CD4-positive, alpha-beta T cell treated with Interleukin-17A for 4 hours (primary cell): ENCODE results near the gene SECTM1.
A peak's percentile ranks its signal among the peaks of the same experiment; 100 is the strongest.

Source experiments
- DNase-seq: peaks from one replicate; pipeline ENCODE4 v3.0.0-alpha.2; 2020; ENCODE audit warnings: mixed read lengths

SECTM1 gene

DNA sequence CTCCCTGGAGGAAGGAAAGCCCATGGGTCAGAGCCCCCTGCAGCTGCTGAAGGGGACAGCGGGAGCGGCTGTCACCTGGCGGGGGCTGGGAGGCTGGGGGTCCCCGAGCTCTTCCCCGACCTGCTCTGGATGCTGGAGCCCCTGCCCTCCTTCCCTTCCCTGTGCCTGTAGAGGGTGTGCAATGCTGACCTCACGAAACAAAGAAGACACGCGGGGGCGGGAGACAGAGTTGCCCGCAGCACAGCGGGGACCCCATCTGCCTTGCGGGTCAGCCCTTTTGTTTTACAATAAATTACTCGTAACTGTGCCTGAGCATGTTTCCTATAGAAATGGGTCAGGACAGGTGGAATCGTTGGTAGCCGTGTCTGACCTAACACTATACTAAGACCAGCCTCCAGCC, 6.3 kb downstream of the SECTM1 start:
- no peak for DNase-seq

DNA sequence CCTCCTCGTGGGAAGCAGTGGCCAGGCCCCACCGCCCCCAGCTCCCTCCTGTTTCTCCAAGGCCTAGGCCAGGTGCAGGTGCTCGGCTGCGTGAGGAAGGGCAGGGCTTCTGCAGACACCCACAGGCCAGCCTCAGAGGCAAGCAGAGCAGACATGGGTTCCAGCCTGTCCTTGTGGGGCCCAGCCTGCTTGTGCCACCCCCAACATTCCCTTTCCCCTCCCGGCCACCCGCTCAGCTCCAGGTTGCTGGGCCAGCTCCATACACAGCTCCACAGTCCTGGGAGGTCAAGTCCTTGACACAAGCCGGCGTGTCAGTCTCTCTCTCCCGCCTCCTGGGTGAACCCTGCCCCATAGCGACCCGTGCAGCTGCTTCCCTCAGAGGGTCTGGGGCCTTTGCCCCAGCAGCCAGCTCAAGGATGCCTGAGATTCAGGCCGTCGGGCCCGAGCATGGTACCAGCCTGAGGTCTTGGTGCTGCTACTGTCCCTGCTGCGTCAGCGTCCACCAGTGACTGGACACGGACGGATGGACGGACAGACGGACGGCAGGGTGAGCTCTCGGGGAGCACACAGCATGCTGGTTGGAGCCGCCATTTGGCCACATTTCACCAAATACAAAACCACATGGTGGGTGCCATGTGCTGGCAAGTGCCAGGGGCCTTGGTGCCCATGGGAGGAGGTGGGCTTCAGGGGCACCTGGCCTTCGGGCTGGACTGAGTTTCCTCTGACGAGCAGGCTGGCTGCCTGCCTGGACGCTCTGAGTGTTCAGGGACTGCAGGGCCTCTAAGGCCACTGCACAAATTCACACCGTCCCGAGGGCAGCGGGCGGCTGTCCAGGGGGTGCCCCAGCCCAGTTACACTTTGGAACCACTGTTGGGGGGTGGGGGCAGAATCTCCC, 8.0 kb downstream of the SECTM1 start:
- no peak for DNase-seq

DNA sequence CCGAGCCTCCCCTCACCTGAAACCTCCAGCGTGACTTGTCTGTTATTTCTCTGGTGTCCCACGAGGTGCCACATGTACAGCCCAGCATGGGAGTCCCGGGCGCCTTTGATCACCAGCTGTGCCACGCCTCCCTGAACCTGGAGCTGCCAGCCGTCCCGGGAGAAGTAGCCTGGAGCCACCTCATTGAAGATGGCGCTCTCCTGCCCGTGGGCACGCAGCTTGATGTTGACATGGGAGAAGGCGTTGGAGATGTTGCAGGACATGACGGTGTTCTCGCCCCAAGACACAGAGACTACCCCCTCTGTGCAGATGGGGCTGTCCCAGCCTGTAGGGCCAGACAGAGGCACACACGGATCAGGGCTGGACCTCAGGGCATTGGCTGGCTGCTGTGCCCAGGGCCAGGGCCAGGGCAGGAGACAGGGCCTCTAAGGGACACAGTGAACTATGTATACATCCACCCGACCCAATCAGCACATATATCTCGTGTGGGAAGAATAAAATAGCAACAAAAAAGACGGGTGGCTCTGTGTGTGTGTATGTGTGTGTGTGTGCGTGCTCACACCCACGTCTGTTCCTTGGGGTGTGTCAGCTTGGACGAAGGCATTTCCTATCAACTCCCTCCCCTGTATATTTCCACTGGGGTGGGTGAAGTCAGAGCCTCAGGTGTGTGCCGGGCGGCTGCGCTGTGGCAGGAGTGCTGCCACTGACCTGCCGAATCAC, 8.8 kb downstream of the SECTM1 start:
- no peak for DNase-seq

DNA sequence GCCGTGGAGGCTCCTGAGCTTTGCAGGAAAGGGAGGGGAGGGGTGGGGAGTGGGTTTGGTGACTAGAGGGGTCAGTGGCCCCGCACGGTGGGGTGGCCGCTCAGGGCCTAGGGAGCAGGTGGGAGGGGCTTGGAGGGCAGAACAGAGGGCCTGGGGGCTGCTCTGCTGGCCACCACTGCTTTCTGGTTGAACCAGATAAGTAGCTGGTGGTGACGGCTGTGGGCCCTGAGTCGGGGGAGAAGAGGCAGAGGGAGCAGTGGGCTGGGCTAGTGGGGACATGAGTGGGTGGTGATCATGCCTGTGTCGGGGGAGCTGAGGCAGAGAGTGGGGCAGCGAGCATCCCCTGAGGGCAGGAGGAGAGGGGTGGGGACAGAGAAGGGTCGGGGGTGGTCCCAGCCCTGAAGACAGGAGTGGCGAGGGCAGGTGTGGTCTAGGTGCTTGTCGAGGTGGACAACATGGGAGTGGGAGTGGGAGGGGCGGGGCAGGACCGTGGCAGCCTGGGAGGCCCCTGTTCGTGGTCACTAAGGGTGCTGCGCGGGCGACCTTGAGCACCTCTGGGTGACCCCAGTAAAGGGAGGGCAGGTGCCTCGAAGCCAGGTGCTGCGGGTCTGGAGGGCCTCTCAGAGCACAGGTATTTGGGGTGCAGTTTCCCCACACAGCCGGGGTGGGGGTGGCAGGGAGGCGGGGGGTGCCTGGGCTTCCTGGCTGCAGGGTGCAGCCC, 9.9 kb downstream of the SECTM1 start:
- no peak for DNase-seq

DNA sequence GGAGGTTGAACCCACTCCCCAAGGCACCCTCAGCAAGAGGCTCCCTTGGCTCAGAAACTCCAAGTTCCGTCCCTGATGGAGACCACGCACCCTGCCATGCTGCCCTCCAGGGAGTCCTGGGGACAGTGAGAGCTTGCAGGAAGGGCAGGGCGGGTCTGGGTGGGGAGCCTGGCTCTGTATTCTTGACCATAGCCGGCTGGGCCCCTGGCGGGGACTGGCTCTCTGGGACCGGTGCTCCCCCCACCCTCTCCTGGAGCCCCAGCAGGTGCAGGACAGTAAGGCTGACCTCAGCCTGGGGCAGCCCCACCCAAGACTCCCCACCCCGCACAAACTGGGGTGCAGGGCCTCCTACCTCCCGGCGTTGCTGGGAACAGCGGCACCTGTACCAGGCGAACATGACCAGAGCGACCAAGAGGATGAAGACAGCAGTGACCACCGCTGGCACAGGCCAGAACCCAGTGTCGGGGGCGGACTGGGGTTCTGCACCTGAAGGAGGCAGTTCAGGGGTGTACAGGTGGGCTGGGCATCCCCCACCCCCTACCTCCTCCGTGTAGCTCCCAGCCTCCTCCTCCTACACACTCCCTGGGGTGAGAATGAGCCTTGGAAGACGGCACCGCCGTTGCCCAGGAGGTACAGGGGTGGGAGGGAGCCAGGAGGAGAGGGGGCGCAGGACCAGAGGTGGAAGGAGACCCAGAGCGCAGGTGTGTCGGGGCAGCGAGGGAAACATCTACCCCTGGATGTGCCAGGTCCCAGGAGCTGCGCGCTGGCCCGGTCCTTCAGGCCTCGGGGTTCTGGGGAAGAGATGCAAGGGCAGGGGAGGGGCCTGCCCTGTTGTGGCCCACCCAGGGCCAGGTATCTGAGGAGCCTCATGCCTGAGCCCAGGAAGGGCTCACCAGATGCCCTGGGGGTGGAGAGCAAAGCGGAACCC, 10.8 kb downstream of the SECTM1 start:
- no peak for DNase-seq

DNA sequence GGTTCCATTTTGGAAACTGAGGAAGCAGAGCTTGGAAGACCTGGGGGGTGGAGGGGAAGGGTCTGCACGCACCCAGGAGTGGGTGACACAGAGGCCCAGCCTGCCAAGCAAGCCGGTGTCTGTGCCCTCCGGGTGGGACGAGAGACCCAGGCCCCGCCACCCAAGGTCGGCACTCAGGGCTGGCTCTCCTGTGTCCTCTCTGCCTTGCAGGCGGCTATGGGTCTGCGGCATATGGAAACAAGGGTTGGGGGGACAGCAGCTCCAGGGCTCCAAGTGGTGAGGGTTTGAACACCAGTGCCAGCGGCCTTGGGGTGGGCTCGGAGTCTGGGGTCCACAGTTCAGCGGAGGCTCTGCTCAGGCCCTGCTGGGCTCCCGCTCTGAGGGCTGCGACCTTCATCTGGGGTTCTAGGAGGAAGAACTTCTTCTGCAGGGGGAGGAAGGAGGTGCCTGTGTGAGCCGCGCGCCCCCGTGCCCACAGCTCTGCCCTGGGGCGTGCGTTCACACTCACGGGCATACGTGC, 11.6 kb downstream of the SECTM1 start:
- no peak for DNase-seq

DNA sequence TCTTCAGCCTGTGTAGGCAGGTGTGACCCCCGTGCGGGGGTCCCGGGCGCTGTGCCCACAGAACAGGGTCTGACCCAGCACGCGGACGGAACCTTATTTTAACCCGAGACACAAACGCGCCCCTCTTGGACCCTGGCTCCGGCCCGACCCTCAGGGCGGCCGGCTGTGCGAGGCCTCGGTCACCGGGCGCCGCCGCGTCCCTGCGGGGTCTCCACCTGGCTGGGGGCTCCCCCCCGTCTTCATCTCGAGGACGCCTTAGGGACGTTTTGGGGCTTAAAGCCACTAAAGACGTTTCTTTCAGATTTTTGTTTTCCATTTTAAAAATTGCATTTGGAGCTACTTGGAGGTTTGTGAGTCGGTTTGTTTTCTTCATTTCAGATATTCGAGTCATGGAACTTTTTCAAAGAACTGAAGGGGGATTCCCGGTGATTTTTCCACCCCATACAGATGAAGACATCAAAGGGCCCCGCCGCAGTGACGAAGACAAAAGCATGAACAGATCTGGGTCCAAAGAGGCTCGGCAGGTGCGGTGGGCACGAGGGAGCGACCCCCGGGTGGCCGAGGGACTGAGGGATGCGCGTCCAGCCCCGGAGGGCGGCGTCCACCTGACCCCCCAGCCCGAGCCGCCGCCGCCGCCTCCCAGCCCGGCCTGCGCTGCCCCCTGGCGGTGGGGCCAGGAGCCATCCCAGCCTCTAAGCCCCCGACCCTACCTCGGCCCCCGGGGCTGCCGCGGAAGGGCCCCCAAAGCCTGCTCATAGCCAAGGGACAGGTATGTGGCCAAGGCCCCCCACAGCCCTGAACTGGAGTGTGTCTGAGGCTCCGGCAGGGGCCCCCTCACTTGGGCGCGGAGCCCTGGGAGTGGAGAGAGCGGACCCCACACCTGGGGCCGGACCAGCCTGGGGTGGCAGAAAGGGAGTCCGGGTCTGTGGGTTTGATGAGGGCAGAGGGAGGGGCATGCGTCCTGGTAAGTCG, 12.3 kb downstream of the SECTM1 start:
- peak; percentile 74 for DNase-seq

DNA sequence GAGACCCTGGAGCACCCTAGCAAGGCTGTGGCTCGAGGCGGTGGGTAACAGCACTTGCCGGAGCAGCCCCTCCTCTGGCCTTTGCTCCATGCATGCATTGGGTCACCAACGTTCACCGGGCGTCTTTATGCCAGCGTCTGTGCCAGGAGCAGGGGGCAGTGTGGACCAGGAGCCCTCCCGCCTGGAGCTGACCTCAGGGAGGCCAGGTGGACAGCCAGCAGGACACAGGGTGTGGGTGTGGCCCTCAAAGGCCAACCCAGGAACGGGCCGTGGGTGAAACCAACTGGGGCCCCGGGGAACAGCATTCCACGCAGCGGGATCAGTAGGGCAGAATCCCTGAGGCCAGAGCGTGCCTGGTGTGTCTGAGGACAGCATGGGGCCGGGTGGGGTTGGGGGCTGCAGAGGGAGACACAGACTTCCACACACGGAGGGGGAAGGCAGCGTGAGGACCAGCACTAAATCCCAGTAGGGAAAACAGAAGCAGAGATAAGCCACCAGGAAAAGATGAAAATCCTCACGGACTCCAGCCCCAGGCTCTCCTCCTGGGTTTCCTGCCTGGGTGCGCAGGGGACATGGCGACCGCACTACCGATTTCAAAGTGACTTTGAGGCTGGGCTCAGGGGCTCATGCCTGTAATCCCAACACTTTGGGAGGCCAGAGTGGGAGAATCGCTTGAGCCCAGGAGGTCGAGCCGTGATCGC, 13.3 kb downstream of the SECTM1 start:
- DNase-seq, result no peak

DNA sequence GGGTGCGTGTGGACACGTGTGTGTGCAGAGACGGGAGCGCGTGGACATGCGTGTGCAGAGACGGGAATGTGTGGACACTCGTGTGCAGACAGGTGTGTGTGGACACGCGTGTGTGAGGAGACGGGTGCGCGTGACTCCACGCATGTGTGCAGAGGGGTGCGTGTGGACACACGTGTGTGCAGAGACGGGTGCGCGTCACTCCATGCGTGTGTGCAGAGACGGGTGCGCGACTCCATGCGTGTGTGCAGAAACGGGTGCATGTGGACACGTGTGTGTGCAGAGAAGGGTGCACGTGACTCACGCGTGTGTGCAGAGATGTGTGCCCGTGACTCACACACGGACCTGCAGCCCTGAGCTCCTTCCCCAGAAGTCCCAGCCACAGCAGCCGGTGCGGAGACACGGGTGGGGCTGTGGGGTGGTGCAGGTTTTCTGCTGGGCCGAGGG, 13.9 kb downstream of the SECTM1 start:
- no peak for DNase-seq

DNA sequence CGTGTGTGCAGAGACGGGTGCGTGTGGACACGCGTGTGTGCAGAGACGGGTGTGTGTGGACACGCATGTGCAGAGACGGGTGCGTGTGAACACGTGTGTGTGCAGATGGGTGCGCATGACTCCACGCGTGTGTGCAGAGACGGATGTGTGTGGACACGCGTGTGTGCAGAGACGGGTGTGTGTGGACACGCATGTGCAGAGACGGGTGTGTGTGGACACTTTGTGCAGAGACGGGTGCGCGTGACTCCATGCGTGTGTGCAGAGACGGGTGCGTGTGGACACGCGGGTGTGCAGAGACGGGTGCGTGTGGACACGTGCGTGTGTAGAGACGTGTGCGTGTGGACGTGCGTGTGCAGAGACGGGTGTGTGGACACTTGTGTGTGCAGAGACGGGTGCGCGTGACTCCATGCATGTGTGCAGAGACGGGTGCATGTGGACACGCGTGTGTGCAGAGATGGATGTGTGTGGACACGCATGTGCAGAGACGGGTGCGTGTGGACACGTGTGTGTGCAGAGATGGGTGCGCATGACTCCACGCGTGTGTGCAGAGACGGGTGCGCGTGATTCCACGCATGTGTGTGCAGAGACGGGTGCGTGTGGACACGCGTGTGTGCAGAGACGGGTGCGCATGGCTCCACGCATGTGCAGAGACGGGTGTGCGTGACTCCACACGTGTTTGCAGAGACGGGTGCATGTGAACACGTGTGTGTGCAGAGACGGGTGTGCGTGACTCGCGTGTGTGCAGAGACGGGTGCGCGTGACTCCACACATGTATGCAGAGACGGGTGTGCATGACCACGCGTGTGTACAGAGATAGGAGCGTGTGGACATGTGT, 14.6 kb downstream of the SECTM1 start:
- DNase-seq, result no peak

DNA sequence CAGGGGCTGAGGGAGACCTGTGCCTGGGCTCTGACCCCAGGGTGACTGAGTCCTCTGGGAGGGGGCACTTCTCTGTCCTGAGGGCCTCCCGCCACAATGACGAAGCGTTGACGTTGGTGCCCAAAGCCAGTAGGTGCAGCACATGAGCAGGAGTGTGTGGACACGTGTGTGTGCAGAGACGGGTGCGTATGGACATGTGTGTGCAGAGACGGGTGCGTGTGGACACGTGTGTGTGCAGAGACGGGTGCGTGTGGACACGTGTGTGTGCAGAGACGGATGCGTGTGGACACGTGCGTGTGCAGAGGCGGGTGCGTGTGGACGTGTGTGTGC, 15.4 kb downstream of the SECTM1 start:
- no peak for DNase-seq

DNA sequence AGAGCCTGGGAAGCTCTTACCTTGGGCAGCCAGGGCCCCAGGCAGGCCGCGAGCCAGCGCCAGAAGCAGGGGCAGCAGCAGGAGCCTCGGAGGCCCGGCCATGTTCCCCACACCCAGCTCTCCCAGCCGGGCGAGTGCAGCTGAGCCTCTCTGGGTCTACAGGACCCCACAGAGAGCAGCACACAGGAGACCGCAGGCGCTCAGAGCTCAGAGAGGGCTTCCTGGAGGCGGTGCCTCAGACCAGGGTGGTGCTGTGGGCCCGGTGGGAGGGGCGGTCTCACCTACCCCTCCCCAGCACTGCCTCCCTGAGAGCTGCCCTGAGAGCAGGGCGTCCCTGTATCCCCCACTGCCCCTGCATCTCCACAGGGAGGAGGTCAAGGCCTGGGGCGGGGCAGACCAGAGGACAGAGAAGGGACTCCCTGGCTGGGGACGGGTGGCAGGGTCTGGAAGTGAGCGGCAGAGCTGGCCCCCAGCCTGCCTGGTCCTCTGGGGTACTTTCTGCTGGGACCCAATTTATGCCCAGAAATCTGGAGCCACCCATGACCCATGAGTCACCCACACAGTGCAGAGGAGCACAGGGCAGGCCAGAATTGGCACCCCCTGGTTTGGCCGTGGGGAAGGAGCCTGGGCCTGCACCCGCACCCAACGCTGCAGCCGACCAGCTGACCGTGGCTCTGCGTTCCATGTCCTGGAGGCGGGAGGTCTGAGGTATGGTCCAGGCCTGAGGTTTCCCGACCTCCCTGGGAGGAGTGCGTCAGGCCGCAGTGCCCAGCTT, 16.0 kb downstream of the SECTM1 start, which contains the start of gene CD7:
Gene CD7 (minus strand): TSS at position 215 of the 775 bp plus-strand sequence. CDS start 113 bp downstream, at position 102.
- DNase-seq, result peak; percentile 84

DNA sequence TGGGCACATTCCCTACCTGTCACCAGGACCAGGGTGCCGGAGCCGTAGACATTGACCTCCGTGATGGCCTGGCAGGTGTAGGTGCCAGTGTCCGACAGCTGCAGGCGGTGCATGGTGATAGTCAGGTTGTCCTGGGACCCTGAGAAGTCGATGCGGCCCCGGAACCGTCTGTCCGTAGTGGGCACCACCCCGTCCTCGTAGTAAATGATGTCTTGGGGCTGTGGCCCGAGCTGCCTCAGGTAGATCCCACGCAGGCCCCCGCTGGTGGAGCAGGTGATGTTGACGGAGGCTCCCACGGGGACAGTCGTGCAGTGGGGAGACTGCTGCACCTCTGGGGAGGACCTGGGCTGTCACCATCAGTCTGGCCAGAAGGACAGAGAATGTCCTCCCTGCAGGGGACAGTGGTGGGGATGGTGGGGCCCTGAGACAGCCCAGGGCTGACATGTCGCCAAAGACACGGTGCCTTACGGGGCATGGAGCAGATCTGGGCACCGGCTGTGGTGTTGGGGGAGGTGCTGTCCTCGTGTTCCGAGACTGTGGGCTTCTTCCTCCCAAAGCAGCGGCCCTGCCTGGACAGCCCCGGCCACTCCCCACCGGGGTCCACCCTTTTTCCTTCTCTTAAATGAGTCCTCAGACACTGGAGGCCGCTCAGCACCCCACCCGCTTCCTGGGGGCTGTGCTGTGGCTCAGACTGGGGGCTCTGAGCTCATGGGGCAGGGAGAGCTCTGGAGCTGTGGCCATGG, 16.7 kb downstream of the SECTM1 start:
- DNase-seq, result peak; percentile 48

DNA sequence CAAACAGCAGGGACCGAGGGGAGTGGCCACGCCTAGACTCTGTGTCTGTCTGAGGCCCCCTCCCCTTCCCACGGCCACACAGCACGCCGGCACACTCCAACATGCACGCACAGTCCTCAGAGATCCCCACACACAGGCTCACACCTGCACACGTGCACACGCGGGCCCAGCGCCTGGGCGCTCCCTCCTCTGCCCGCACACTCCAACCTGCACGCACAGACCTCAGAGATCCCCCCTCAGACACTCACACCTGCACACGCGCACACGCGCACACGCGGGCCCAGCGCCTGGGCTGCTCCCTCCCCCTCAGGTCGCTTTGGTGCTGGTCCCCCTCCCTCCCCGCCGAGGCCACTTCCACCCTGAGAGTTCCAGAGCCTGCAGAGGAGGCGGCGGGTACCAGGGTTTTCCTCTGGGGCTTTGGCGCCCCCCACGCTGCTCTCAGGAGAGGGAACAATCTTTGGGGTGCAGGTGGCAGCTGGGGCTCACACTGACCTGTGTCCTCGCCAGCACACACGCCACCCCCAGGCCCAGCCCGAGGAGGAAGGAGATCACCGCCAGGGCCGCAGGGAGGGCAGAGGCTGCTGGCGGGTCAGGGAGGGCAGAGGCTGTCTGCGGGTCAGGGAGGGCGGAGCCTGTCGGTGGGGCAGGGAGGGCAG, 17.7 kb downstream of the SECTM1 start:
- DNase-seq, result peak; percentile 79

DNA sequence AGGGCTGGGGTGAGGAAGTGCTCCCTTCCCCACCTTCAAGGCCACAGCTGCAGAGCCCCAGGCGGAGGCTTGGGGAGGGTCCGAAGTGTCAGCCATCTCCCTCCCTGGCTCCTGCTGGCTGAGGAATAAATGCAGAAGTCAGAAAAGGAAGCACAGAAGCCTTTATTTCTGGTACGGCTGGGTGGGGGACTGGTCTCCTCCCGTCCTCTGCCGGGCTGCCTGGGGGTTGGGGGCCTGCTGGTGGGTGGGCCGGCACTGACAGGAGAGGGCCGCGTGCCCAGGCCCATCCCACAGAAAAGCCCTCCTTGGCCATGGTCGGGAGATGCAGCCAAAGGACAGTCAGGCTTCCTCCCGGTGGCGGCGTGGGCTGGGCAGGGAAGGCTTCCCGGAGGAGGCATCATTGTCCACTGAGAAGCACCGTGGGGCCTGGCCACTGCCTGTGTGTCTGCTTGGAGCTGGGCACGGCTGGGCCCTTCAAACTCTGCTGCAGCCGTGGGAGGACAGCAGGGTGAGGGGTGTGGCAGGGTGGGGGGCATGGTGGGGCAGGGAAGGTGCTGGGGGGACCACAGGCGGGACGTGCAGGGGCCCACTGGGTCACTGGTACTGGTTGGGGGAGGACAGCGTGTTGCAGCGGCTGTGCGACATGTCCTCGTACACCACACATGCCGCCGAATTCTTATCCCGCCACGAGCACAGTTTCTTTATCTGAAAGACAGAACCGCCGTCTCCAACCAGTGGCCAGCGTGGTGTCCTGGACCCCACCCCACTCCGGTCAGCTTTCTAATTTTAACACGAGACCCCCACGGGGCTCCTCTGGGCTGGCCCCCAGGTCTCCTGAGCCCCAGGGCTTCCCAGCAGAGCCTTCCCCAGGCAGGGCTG, 18.6 kb downstream of the SECTM1 start:
- no peak for DNase-seq
